Neural progenitor cell (in vitro differentiated cells): ENCODE data around the gene KBTBD8.

Experiments used
- EZH2 ChIP-seq: fragments of 200-600 bp; sonication (generic); IDR thresholded peaks from 2 replicates; pipeline ENCODE4 v1.6.1; 2017; ENCODE audit warnings: antibody characterized with exemption, mild to moderate bottlenecking, moderate library complexity
- EZH2phosphoT487 ChIP-seq: fragments of 200-600 bp; sonication (generic); IDR thresholded peaks from 2 replicates; pipeline ENCODE4 v1.6.1; 2017; ENCODE audit warnings: antibody characterized with exemption
- TF ChIP-seq, protein P1 (sequence below): fragments of 200-600 bp; sonication (generic); IDR thresholded peaks from 2 replicates; pipeline ENCODE4 v1.5.1; 2017; ENCODE audit warnings: antibody characterized with exemption, mild to moderate bottlenecking

DNA sequence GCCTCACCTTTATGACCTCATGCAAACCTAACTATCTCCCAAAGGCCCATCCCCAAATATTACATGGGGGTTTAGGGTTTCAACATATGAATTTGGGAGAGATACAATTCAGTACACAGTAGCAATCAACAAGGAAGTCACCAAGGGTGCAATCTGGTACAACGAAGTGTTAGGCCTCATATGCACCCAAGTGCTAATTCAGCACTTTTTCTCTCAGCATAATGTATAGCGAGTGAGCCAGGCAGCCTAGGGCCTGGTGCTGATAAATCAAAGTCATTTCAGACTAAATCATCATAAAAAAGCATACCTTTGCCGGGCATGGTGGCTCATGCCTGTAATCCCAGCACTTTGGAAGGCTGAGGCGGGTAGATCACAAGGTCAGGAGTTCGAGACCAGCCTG, 11.7 kb upstream of the KBTBD8 start:
- TF ChIP-seq EZH2 (no peak), EZH2phosphoT487 (no peak)
- TF ChIP-seq, protein P1, sequence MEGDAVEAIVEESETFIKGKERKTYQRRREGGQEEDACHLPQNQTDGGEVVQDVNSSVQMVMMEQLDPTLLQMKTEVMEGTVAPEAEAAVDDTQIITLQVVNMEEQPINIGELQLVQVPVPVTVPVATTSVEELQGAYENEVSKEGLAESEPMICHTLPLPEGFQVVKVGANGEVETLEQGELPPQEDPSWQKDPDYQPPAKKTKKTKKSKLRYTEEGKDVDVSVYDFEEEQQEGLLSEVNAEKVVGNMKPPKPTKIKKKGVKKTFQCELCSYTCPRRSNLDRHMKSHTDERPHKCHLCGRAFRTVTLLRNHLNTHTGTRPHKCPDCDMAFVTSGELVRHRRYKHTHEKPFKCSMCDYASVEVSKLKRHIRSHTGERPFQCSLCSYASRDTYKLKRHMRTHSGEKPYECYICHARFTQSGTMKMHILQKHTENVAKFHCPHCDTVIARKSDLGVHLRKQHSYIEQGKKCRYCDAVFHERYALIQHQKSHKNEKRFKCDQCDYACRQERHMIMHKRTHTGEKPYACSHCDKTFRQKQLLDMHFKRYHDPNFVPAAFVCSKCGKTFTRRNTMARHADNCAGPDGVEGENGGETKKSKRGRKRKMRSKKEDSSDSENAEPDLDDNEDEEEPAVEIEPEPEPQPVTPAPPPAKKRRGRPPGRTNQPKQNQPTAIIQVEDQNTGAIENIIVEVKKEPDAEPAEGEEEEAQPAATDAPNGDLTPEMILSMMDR: no peak
